ENCODE results near the gene TCF4. TPM values are rescaled to one million over a fixed set of nuclear protein-coding genes. Genes with fewer than 3 reads are reported as not detected.

The TCF4 gene
- total RNA-seq, 4 donors from 2014 or later = 58.0 to 84.3 (median 68.1) TPM

- Histone ChIP-seq H3K36me3 (no peaks in the 10 kb centered on the region), H3K4me1 (peaks cover 7 to 17% (median 12%) of the 10 kb centered on the region in 4 donors), H3K27me3 (no peaks in the 10 kb centered on the region), H3K4me3 (peak overlapping the region; percentile 16 to 44 (median 28)), H3K27ac (replicated peaks in 1 of 4) (peak overlapping the region; percentile 65 to 74 (median 69)), H3K9me3 (no peaks in the 10 kb centered on the region)
- TF ChIP-seq EP300 (IDR thresholded peaks at IDR 0.05) (no peak), POLR2AphosphoS5 (IDR thresholded peaks at IDR 0.05) (peak in 1 of 2 donors; percentile 16), POLR2A (IDR thresholded peaks at IDR 0.05; ENCODE audit: low read depth) (no peak)
- DNase-seq (ENCODE audit: extremely low spot score) = no peak
- 34% methylated on average over 4 of the region's 4 CpGs for WGBS
- intact Hi-C loops (cut with DNase I) = no loop called here
These were observed 78.2 kb downstream of the TCF4 start for GRCh38 chr18:55509631-55510324.

- peak overlapping the region in 3 of 4 donors; percentile 65 to 74 (median 70) for H3K27ac ChIP-seq (replicated peaks in 1 of 4)
- DNase-seq (ENCODE audit: extremely low spot score) = no peak
- H3K9me3 ChIP-seq = no peaks in the 10 kb centered on the region
- no peaks in the 10 kb centered on the region for H3K36me3 ChIP-seq
- peak overlapping the region in 1 of 4 donors; percentile 16 for H3K4me3 ChIP-seq
- TF ChIP-seq POLR2AphosphoS5 (IDR thresholded peaks at IDR 0.05) = no peak
- TF ChIP-seq POLR2A (IDR thresholded peaks at IDR 0.05; ENCODE audit: low read depth) = no peak
- H3K27me3 ChIP-seq = no peaks in the 10 kb centered on the region
- WGBS = 70% methylated on average over 4 of the region's 4 CpGs
- H3K4me1 ChIP-seq = peaks cover 7 to 17% (median 12%) of the 10 kb centered on the region in 4 donors
- intact Hi-C loops (cut with DNase I) = no loop called here
These were observed 79.3 kb downstream of the TCF4 start for GRCh38 chr18:55508651-55509050.

- Histone ChIP-seq H3K4me1 (peaks cover 8 to 35% (median 30%) of the 10 kb centered on the region in 4 donors), H3K4me3 (no peak overlapping the region), H3K27me3 (no peaks in the 10 kb centered on the region), H3K36me3 (no peaks in the 10 kb centered on the region), H3K9me3 (no peaks in the 10 kb centered on the region), H3K27ac (replicated peaks in 1 of 4) (no peak overlapping the region)
- 65% methylated on average over 1 of the region's 1 CpG for WGBS
- no peak for DNase-seq (ENCODE audit: extremely low spot score)
- TF ChIP-seq EP300 (IDR thresholded peaks at IDR 0.05) = no peak
- intact Hi-C loops (cut with DNase I) = no loop called here
These were observed 81.9 kb downstream of the TCF4 start for GRCh38 chr18:55506074-55506473.

DNA sequence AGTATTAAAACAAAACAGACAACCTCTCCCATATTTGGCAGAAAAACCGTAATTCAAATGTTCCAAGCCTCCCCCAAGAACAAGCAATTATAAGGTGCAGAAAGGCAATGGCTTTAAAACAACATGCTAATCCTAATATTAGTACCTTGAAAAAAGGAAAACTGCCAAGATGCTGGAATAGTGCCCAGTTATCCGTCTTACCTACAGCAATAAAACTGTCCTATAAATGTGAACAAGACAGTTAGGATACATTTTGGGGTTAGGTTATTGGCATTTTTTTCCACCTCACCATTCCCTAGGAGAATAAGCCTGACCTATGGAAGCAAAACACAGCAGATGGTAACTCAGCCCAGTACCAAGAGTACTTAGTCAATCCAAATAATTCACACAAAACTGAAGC lies 83.2 kb downstream of the TCF4 start:
- no peaks in the 10 kb centered on the region for H3K27me3 ChIP-seq
- H3K4me3 ChIP-seq = no peak overlapping the region
- 71% methylated on average over 2 of the region's 2 CpGs for WGBS
- intact Hi-C loops (cut with DNase I) = no loop called here
- TF ChIP-seq, protein P1, sequence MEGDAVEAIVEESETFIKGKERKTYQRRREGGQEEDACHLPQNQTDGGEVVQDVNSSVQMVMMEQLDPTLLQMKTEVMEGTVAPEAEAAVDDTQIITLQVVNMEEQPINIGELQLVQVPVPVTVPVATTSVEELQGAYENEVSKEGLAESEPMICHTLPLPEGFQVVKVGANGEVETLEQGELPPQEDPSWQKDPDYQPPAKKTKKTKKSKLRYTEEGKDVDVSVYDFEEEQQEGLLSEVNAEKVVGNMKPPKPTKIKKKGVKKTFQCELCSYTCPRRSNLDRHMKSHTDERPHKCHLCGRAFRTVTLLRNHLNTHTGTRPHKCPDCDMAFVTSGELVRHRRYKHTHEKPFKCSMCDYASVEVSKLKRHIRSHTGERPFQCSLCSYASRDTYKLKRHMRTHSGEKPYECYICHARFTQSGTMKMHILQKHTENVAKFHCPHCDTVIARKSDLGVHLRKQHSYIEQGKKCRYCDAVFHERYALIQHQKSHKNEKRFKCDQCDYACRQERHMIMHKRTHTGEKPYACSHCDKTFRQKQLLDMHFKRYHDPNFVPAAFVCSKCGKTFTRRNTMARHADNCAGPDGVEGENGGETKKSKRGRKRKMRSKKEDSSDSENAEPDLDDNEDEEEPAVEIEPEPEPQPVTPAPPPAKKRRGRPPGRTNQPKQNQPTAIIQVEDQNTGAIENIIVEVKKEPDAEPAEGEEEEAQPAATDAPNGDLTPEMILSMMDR (IDR thresholded peaks at IDR 0.05) = no peak
- TF ChIP-seq POLR2AphosphoS5 (IDR thresholded peaks at IDR 0.05) (no peak), EP300 (IDR thresholded peaks at IDR 0.05) (no peak), POLR2A (IDR thresholded peaks at IDR 0.05; ENCODE audit: low read depth) (no peak)
- H3K36me3 ChIP-seq = no peaks in the 10 kb centered on the region
- H3K9me3 ChIP-seq = no peaks in the 10 kb centered on the region
- no peak overlapping the region for H3K27ac ChIP-seq (replicated peaks in 1 of 4)
- H3K4me1 ChIP-seq = peaks cover 11 to 38% (median 33%) of the 10 kb centered on the region in 4 donors
- DNase-seq (ENCODE audit: extremely low spot score) = no peak

DNA sequence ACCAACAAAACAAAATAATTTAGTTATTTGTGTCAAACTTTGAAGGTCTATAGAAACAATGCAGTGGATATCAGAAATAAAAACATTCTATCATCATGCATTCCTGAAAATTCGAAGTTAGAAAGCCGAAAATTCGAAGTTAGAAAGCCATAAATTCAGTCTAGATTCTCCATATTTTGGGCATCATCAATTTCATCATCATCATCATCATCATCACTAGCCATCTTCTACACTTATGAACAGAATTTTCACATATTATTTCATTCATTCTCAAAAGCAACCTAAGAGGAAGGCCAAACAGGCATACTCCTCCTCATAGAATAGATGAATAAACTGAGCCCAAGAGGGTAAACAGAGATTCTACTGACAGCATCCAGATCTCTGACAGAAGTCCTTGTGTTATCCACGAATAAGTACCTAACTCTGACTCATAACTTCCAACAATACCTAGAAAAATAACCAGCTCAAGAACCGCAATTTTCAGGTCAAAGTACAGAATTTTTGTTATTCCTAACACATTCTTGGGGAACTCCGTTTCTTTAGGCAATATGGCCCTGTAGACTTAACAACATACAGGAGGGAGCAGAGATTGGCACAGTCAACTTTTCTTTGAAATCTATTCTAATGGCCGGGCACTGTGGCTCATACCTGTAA lies 84.7 kb downstream of the TCF4 start:
- Histone ChIP-seq H3K36me3 (no peaks in the 10 kb centered on the region), H3K4me1 (peaks cover 14 to 36% (median 33%) of the 10 kb centered on the region in 4 donors), H3K27me3 (no peaks in the 10 kb centered on the region), H3K27ac (replicated peaks in 1 of 4) (no peak overlapping the region), H3K4me3 (no peak overlapping the region), H3K9me3 (no peaks in the 10 kb centered on the region)
- DNase-seq (ENCODE audit: extremely low spot score) = no peak
- TF ChIP-seq EP300 (IDR thresholded peaks at IDR 0.05) (no peak), POLR2AphosphoS5 (IDR thresholded peaks at IDR 0.05) (no peak), POLR2A (IDR thresholded peaks at IDR 0.05; ENCODE audit: low read depth) (no peak)
- TF ChIP-seq, protein P1 (IDR thresholded peaks at IDR 0.05) = no peak
- intact Hi-C loops (cut with DNase I) = no loop called here
- 92% methylated on average over 7 of the region's 7 CpGs for WGBS

GRCh38 chr18:55501982-55502710 lies 85.8 kb downstream of the TCF4 start:
- TF ChIP-seq POLR2A (IDR thresholded peaks at IDR 0.05; ENCODE audit: low read depth) (no peak), EP300 (IDR thresholded peaks at IDR 0.05) (no peak), POLR2AphosphoS5 (IDR thresholded peaks at IDR 0.05) (no peak)
- TF ChIP-seq, protein P1 (IDR thresholded peaks at IDR 0.05) = no peak
- Histone ChIP-seq H3K9me3 (no peaks in the 10 kb centered on the region), H3K36me3 (no peaks in the 10 kb centered on the region), H3K27ac (replicated peaks in 1 of 4) (peak overlapping the region; percentile 19 to 41 (median 24)), H3K27me3 (no peaks in the 10 kb centered on the region), H3K4me1 (peaks cover 14 to 36% (median 33%) of the 10 kb centered on the region in 4 donors), H3K4me3 (no peak overlapping the region)
- 86% methylated on average over 2 of the region's 2 CpGs for WGBS
- intact Hi-C loops (cut with DNase I) = no loop called here
- DNase-seq (ENCODE audit: extremely low spot score) = no peak
